HG03432 (cell line): ENCODE data around the gene DYNC2H1.

ENCODE experiments used
- ATAC-seq: cut with Tn5 transposase; IDR thresholded peaks from one replicate; pipeline ENCODE4 v1.9.1; 2021; ENCODE audit warnings: mild to moderate bottlenecking, moderate library complexity; ENCODE audit not compliant: unreplicated experiment

Gene DYNC2H1

DNA sequence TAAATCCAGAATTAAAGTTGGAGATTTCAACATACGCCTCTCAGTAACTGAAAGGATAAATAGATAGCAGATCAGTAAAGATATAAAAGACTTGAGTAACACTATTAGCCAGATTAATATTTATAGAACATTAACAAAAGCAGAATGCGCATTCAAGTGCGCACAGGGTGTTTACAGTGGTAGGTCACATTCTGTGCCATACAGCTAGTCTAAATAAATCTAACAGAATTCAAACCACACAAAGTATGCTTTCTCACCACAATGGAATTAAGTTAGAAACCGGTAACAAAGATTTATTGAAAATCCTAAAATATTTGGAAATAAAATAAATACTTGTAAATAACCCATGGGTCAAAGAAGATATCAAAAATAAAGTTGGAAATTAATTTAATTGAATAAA lies 341.0 kb downstream of the DYNC2H1 start:
- no peak for ATAC-seq

DNA sequence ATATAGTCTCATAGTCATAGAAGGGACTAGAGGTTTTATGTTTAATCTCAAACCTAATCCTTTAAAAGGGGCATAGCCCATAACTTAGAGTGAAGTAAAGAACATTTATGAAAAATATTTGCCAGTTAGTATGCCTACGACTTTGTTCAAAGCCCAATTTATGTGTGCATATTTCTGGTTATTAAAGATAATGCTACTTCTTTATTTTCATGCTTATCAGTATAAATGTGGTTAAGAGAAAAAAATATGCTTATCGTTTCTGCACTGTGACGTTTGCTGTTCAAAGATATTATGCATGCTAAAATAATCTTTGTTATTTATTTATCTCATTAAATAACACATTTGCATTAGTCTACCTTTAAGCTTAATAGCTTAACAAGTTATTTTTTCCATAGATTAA lies 343.9 kb downstream of the DYNC2H1 start:
- no peak for ATAC-seq

DNA sequence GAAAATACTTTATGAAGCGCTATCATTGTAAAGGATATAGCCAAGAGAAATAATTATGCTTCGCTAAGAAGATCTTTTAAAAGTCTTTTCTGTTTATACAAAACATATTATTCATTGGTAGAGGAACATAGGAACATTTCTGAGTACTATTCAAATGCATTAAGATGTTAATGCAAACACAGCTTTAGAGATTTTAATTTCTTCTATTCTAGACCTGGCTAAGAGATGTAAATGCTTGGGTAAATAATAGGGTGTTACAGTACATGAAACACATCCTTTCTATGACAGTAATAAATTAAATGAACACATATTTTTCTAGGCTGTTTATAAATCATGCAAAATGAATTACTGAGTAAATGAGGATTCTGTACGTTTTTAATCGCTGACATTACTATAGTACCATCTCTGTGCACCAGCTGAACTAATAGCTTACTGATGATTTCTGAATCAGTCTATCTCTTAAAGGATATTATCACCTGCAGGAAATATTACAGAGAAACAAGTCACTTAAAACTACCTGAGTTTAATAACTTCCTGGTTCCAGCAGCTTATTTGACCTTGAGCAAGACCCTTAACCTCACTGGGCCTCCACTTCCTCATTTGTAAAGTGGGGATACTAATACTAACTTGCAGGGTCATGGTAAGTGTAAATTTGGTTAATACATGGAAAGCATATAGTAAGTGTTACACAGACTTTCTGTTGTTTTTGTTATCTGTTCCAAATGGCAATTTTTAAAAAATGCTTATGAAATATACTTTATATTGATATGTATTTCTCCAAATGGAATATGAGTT lies 344.9 kb downstream of the DYNC2H1 start:
- no peak for ATAC-seq

DNA sequence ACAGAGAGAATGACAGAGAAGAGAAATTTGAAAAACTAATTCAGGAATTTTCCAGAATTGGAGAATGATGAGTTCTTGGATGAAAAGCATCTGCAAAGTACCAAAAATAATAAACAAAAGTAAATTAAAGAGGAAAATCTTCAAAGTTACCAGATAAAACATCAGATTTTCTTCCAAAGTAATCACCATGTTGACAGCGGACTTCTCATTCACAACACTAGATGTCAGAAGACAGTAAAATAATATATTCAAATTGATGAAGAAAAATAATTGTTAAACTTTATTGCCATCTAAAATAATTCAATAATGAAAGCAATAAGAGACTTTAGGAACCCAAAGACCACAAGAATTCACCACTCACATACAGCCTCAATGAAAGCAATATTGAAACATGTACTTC lies 355.2 kb downstream of the DYNC2H1 start:
- no peak for ATAC-seq

DNA sequence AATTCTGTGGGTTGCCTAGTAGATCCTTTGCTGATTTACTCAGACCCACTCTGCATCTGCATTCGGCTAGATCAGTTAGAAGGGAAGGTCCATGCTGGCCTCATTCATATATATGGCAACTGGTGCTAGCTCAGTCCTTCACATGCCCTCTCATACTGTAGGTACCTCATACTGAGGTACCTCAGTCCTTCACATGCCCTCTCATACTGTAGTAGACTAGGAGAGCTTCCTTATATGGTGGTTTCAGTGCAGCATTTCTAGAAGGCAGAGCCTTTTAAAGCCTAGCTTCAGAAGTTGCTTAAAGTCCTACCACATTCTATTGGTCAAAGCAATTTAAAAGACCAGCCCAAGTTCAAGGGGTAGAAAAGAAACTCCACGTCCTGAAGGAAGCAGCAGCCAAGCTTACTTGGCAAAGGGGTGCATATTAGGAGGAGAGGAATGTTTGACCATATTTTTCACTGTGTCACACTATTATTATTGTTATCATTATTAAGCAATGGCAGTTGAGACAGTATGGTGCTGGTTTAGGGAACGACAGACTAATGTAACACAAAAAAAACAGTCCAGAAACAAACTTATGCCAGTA lies 356.4 kb downstream of the DYNC2H1 start:
- no peak for ATAC-seq

DNA sequence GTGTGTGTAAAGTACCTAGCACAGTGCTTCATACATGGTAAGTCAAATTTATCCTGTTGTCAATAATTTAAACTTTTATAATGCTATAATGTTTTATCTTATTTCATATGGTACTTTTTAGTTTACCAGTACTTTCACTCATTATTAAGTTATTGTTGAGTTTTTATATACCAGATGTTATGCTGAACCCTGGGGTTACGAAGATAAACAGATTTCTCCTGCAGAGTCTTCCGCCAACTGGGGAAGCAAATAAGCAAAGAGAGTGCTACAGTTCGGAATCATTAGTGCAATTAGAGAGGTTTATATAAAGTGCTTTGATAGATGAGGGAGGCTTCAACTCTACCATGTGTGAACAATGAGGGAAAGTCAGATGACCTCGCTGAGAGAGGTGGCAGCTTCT lies 362.3 kb downstream of the DYNC2H1 start:
- ATAC-seq, result no peak

DNA sequence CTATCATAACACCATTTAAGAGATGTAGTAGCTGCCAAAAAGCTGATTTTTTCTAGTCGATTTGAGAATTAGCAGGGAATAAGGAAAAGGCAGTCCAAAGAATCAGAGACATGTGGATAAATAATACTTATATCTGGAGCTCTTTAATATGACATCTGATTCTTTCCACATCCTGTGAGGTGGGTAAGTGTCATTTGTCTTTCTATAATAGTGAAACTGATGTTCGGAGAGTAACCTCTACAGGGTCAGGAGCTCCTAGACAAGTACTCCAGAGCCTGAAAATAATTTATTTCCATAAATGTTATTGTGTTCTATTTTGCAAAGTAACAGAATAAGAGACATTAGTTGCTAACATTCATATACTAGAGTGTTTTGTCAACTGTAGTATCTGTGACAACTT lies 367.6 kb downstream of the DYNC2H1 start:
- no peak for ATAC-seq

DNA sequence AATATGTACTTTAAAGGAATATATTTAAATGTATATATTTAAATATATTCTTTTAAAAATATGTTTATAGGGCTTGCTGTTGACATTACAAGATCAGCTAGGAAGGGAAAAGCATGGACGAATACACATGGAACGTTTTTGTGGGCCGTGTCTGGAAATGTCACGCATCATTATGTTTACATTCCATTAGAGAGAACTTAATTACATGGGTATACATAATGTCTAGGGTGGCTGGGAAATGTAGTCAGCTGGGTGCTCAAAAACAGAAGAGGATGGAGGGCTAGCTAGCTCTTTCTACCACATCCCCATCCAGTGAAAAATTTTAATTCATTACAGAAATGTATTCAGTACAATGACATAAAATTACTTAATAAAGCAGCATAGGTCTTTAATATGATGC lies 371.2 kb downstream of the DYNC2H1 start:
- ATAC-seq, result no peak

DNA sequence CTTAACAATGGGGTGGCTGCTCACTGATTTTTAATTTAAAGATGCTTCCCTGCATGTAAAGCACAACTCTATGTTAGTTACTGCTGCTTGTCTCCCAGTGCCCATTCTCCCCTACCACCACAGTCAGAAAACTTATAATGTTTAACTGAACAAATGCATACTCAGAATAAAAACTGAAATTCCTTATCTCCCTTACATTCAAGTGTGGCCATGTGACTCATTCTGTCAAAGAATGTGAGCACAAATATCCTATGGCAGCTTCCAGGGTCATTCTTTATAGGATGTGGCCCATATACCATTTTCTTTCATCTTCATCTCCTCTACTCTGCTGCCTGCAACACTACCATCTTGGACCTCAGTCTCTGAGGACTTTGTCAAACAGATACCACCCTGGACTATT lies 374.8 kb downstream of the DYNC2H1 start:
- ATAC-seq, result no peak

DNA sequence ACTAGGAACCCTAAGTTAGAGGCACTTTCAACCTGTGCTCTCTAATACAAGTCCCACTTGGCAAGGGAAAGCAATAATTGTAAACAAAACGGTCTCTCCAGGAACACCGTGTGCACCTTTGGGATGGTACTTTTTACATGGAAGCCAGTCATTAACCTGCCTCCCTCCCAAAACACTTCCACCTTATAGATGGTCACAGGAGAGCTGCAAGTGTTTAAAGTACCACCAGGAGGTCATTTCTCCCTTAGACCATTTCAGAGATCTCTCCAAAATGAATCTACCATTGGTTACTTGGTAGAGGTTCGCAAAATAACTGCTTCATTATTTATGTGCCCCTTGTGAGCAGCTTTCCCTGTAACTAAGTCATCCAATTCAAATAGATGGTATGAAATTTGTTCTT lies 375.3 kb downstream of the DYNC2H1 start:
- ATAC-seq, result no peak

DNA sequence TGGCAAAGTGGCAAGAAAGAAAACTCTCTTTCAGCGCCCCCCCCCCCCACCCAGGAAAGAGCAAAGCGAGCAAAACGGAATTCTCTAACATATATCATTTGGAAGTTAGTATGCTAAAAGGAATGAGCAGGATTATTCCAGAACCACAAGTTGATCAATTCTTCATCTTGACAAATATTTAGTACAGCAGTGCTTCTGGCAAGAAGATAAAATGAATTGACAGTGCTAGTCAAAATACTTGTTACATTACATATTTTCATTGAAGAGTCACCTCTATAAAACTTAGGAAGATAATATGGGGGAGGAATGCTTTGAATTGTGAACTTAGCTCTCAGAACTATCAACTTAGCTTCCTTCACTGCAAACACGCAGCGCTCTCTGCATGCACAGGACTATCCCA lies 377.4 kb downstream of the DYNC2H1 start:
- no peak for ATAC-seq

DNA sequence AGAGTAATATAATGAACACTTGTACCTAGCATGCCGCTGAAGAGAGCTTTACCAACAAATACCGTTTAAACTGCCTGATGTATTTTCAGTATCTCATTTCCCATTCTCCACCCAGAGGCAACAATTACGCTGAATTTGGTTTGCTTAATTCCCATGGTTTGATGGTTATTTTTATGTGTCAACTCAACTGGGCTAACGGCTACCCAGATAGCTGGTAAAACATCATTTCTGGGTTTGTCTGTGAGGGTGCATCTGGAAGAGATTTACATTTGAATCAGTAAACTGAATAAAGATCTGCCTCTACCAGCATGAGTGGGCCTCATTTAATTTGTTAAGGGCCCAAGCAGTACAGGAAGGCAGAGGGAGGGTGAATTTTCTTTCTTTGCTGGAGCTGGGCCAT lies 377.9 kb downstream of the DYNC2H1 start:
- no peak for ATAC-seq

DNA sequence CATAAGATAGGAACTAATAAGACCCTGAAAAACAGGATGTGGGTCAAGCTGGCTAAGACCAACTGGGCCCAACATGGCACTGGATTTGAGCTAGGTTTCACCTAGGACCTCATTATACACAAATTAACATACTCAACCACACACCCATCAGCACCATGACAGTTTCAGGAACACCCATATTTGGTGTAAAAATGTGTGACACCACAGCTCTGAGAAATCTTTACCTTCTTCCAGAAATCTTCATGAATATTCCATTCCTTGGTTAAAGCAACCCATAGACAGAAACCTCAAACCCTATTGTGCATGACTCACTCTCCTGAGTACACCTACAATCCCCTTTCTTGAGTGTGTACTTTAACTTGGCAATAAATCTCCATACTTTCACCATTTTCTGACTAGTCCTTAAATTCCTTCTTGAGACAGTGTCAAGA lies 378.8 kb downstream of the DYNC2H1 start:
- ATAC-seq, result no peak

DNA sequence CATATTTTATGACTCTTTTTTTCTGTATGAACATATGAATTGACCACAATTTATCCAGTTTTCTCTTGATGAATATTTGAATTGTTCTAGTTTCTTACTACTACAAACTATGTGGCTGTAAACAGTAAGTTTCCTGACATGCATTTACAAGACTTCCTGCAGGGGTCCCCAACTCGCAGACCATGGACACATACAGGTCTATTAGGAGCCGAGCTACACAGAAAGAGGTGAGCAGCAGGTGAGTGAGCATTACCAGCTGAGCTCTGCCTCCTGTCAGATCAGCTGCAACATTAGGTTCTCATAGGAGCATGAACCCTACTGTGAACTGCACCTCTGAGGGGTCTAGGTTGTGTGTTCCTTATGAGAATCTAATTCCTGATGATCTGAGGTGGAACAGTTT lies 379.4 kb downstream of the DYNC2H1 start:
- ATAC-seq, result no peak

DNA sequence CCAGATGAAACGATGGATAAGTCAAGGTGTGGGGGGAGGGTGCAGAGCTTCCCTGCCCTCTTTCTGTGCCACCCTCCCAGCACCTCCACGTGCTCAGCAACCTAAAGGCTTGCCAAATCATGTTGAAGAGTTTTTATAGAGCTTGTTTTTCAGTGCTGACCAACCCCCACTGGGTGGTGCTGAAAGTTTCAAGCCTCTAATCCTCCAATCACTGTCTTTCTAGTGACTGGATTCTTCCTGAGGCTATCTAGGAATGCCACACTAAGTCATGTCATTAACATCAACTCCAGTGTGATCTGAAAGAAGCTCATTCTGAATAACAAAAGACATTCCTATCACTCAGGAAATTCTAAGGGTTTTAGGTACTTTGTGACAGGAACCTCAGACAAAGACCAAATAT lies 382.6 kb downstream of the DYNC2H1 start:
- no peak for ATAC-seq

DNA sequence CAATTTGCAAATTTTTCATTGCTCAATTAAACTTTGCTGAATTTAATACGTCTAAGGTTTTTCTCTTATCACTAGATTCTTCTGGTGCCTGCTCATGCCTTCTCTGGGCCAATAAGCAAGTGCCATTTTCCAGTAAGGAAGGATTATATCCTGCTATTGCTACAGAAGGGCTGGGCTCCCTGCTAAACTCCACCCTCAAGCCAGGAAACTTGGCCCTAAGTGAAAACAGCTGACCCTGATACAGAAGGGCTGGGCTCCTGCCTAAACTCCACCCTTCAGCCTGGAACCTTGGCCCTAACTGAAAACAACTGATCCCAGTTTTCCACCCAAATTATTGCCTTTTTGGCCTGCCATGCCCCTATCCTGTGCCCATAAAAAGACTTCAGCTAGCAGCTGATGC lies 385.3 kb downstream of the DYNC2H1 start:
- ATAC-seq, result no peak

DNA sequence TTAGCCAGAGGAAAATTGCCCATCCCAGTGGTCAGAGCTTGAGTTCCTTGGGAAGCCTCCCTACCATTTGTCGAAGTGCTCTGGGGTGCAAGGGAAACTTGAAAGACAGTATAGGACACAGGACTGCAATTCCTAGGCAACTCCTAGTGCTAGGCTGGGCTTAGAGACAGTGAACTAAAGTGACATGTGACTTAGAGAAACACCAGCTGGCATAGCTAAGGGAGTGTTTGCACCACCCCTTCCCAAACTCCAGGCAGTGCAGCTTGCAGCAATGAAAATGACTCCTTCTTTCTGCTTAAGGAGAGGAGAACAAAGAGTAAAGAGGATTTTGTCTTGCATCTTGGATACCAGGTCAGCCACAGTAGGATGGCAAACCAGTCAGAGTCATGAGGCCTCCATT lies 388.0 kb downstream of the DYNC2H1 start:
- ATAC-seq, result no peak

DNA sequence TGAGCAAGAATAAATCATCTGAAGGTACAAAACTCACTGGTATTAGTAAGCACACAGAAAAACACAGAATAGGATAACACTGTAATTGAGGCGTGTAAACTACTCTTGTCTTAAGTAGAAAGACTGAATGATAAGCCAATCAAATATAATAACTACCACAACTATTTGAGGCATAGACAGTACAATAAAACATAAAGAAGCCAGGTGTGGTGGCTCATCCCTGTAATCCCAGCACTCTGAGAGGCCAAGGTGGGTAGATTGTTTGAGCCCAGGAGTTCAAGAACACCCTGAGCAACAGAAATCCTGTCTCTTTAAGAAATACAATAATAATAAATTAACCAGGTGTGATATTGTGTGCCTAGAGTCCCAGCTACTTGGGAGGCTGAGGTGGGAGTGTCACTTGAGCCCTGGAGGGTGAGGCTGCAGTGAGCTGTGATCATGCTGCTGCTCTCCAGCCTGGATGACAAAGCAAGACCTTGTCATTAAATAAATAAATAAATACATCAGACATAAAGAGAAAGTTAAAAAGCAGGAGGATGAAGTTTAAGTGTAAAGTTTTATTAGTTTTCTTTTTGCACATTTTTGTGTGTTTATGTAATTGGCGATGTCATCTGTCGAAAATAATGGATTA lies 390.6 kb downstream of the DYNC2H1 start:
- ATAC-seq, result no peak

DNA sequence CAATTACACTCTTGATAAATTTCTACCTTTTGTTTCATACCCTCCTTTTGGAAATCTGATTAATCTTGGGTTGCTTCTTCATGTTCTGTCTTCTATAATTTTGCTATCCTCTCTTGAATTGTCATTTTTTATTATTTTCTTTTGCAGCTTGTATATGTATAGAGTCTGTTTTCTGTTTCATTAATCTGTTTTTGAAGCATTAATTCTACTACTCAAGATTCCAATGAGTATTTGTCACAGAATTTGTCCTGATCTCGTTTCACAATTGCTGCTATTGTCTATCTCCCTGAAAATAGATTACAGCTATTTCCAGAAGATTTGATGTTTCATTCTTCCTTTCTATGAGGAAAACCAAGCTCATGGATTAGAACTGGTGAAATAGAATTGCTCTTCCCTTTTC lies 406.1 kb downstream of the DYNC2H1 start:
- no peak for ATAC-seq

DNA sequence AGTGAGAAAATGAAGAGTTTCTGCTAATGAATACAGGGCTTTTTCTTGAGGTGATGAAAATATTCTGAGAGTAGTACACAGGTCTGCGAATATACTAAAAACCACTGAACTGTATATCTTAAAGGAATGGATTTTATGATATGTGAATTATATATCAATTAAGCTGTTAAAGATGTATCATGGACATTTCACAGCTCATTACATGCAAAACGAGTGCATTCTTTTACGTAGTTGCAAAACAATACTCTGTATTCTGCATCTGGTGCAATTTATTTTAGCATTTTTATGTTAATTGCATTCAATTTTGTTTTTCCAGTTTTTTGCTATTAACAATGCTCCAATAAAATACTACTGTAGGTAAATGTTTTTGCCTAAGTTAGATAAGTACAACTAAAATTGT lies 411.6 kb downstream of the DYNC2H1 start:
- ATAC-seq, result no peak

DNA sequence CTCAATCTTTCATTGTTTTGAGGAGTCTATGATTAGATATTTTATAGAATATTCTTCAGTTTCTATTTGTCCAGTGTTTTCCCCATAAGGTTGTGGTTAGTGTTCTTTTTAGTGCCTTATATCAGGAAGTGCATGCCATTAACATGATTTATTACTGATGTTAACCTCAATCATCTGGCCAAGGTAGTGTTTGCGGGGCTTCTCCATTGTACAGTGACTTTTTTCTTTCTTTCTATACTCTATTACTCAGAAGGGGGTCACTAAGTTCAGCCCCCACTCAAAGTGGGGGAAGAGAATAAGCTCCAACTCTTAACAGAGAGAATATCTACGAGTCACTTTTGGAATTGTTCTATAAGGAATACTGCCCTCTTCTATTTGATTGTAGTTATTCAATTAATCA lies 415.8 kb downstream of the DYNC2H1 start:
- ATAC-seq, result no peak

DNA sequence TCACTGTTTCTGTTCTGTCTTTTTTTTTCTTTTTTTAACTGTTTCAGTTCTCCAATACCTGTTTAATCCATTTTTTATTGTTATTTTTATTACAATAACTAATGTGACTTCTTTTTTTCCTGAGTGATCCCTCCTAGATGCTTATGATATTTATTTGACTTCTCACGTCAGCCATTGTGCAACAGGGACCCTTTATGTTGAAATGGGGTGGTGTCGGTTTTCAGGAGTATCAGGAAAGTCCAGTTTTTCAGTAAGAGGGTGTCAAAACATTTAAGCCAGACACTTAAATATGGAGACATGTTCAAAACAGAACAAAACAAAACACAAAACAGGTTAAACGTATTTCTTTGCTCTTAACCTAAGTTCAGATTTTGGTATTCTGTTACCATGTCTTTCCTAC lies 418.8 kb downstream of the DYNC2H1 start:
- no peak for ATAC-seq
